Anterior cingulate cortex (tissue), 58 donors: ENCODE measurements around the gene LY86.

ENCODE experiments used
- DNase-seq, 58 donors: peaks; one replicate each; lab custom pipeline; 2025; lab: John Stamatoyannopoulos, UW

Gene LY86

GRCh38 chr6:6695625-6696276 lies 107.2 kb downstream of the LY86 start:
- peak in 1 of 58 donors; percentile 9 for DNase-seq

GRCh38 chr6:6696867-6697531 lies 108.5 kb downstream of the LY86 start:
- peak in 34 of 58 donors; percentile 10 to 70 (median 36) for DNase-seq

GRCh38 chr6:6697620-6698019 lies 109.1 kb downstream of the LY86 start:
- no peak for DNase-seq

GRCh38 chr6:6699741-6700367 lies 111.3 kb downstream of the LY86 start:
- DNase-seq, result peak in 34 of 58 donors; percentile 9 to 85 (median 33)

- DNase-seq, result no peak
These were observed 112.1 kb downstream of the LY86 start for GRCh38 chr6:6700407-6701270.

- DNase-seq, result no peak
These were observed 113.3 kb downstream of the LY86 start for GRCh38 chr6:6701864-6702263.

GRCh38 chr6:6703699-6704098 lies 115.2 kb downstream of the LY86 start:
- DNase-seq, result no peak
